HG03095 (cell line): ENCODE data around the gene MRFAP1.

Experiments used
- ATAC-seq: cut with Tn5 transposase; IDR thresholded peaks from one replicate; pipeline ENCODE4 v1.9.1; 2021; ENCODE audit warnings: moderate library complexity; ENCODE audit not compliant: unreplicated experiment

MRFAP1 gene

GRCh38 chr4:6640292-6641163 lies at the start of gene MRFAP1:
Gene MRFAP1 (plus strand): TSS chr4:6640685. CDS start chr4:6640863, 178 bp downstream.
- ATAC-seq, result peak; percentile 74

GRCh38 chr4:6591313-6591712 lies 49.2 kb upstream of the MRFAP1 start:
- peak; percentile 60 for ATAC-seq

- no peak for ATAC-seq
These were observed 48.7 kb upstream of the MRFAP1 start for GRCh38 chr4:6591781-6592180.

- no peak for ATAC-seq
These were observed 47.5 kb upstream of the MRFAP1 start for GRCh38 chr4:6592804-6593563.

GRCh38 chr4:6594341-6594740 lies 46.1 kb upstream of the MRFAP1 start:
- ATAC-seq, result no peak

GRCh38 chr4:6594826-6595355 lies 45.6 kb upstream of the MRFAP1 start:
- ATAC-seq, result no peak

- no peak for ATAC-seq
These were observed 44.5 kb upstream of the MRFAP1 start for GRCh38 chr4:6595897-6596537.

- no peak for ATAC-seq
These were observed 43.5 kb upstream of the MRFAP1 start for GRCh38 chr4:6596948-6597347.

- ATAC-seq, result no peak
These were observed 42.4 kb upstream of the MRFAP1 start for GRCh38 chr4:6598127-6598526.

- ATAC-seq, result no peak
These were observed 41.8 kb upstream of the MRFAP1 start for GRCh38 chr4:6598641-6599040.

GRCh38 chr4:6601661-6602250 lies 38.7 kb upstream of the MRFAP1 start:
- ATAC-seq, result no peak

- no peak for ATAC-seq
These were observed 38.2 kb upstream of the MRFAP1 start for GRCh38 chr4:6602289-6602688.

- ATAC-seq, result no peak
These were observed 37.4 kb upstream of the MRFAP1 start for GRCh38 chr4:6603128-6603527.

- no peak for ATAC-seq
These were observed 35.4 kb upstream of the MRFAP1 start for GRCh38 chr4:6605114-6605513.

- no peak for ATAC-seq
These were observed 34.9 kb upstream of the MRFAP1 start for GRCh38 chr4:6605605-6606004.

GRCh38 chr4:6606465-6607235 lies 33.8 kb upstream of the MRFAP1 start:
- no peak for ATAC-seq

GRCh38 chr4:6607368-6608055 lies 33.0 kb upstream of the MRFAP1 start:
- ATAC-seq, result no peak

GRCh38 chr4:6608758-6609414 lies 31.6 kb upstream of the MRFAP1 start:
- no peak for ATAC-seq

- ATAC-seq, result no peak
These were observed 30.9 kb upstream of the MRFAP1 start for GRCh38 chr4:6609415-6610079.
